ENCODE data around the gene DBN1. TPM values are rescaled to one million over a fixed set of nuclear protein-coding genes. Genes with fewer than 3 reads are reported as not detected.

Gene DBN1
- total and polyA plus RNA-seq, 9 of the 15 experiments (the other 6 are each of a cell fraction or from before 2014, with no cell fraction given) = 0.25 to 87.2 (median 27.9) TPM

DNA sequence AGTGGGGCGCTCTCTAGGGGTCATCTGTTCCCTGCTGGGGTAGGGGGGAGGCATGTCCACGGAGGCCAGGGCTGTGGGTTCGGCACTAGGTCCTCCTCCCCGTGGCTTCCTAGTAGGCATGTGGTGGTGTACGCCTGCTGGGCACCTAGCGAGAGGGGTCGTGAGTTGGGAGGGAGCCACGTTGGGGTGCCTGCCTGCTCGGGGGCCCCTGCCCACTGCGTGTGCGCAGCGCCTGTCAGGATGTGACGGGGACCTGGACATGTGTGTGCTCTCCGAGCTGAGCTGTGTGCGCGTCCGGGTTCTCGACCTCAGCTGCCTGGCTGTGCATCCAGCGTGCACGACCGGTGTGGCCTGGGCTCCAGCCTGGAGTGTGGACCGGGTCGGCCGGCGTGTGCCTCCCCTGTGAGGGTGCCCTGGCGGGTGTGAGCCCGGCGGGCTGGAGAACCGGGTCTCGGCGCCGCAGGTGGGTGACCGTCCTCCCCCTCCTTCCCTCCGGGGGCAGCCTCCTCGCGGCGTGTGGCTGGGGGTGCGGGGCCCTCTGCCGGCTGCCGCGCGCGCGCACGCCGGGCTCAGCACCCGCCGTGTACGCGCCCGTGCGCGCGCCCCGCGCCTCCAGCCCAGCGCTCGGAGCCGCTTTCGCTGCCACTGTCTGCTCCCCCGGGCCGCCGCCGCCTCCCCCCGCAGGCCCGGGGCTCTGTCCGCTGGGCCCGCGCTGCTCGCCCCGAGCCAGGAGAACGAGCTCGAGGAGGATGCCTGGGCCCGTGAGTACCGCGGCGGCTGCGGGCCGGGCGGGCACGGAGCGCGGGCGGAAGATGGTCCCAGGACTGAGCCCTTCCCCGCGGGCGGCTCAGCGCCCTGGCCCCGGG, 27.0 kb downstream of the DBN1 start, which contains the start of gene PRR7 (continued):
- TF ChIP-seq NCOA4 (IDR thresholded peaks at IDR 0.05; ENCODE audit: partially characterized antibody) = no peak
- peak; percentile 94 for TF ChIP-seq CCNT2 (IDR thresholded peaks at IDR 0.05; ENCODE audit: borderline replicate concordance, extremely low read depth, insufficient read length, low read depth, low read length)
- no peak for TF ChIP-seq HMGXB4 (CRISPR knock-in tag; IDR thresholded peaks at IDR 0.05)
- TF ChIP-seq HDAC1 (IDR thresholded peaks at IDR 0.05) = 0 out of 4 replicates have a peak, but pooled peaks of 1 of the 2 experiments have one; percentile 28
- no peak for TF ChIP-seq CBFA2T2 (conservative IDR thresholded peaks at IDR 0.05)
- peak; percentile 72 for TF ChIP-seq ELF2 (CRISPR knock-in tag; IDR thresholded peaks at IDR 0.05)
- TF ChIP-seq POLR2H (tag; IDR thresholded peaks at IDR 0.05; ENCODE audit: low read depth) = no peak
- TF ChIP-seq BHLHE40 (IDR thresholded peaks at IDR 0.05; ENCODE audit: low read length) = no peak
- TF ChIP-seq ZNF12 (CRISPR knock-in tag; IDR thresholded peaks at IDR 0.05) = no peak
- no peak for TF ChIP-seq CBX2 (IDR thresholded peaks at IDR 0.05; ENCODE audit: insufficient read depth, low read length, poor library complexity, severe bottlenecking)
- TF ChIP-seq ATF3 (IDR thresholded peaks at IDR 0.05) = no peak
- TF ChIP-seq ATF3 (CRISPR knock-in tag; conservative IDR thresholded peaks at IDR 0.05) = no peak
- TF ChIP-seq UBTF (IDR thresholded peaks at IDR 0.05; ENCODE audit: borderline replicate concordance in 1 of 2, low read depth in 2 of 2, low read length in 2 of 2) = peak in 1 of 2 experiments; percentile 33; a peak in 1 of 4 replicates
- no peak for TF ChIP-seq MAFG (tag; conservative IDR thresholded peaks at IDR 0.05)
- TF ChIP-seq ZBTB49 (CRISPR knock-in tag; IDR thresholded peaks at IDR 0.05; ENCODE audit: borderline replicate concordance) = no peak

Data from K562 (cell line).